Measurements from ENCODE around the gene C17orf100. TPM values are rescaled to one million over a fixed set of nuclear protein-coding genes. Genes with fewer than 3 reads are reported as not detected.

Gene C17orf100
- 1.3 TPM for total RNA-seq
- long read RNA-seq, transcript C17orf100-201 (1 exons, 1,756 nt) = major isoform, 5 of 6 reads
- long read RNA-seq, partial matches to known transcripts = 0 of 6 reads
- long read RNA-seq, other reads (novel, unspliced or antisense) = 1 of 6 reads

DNA sequence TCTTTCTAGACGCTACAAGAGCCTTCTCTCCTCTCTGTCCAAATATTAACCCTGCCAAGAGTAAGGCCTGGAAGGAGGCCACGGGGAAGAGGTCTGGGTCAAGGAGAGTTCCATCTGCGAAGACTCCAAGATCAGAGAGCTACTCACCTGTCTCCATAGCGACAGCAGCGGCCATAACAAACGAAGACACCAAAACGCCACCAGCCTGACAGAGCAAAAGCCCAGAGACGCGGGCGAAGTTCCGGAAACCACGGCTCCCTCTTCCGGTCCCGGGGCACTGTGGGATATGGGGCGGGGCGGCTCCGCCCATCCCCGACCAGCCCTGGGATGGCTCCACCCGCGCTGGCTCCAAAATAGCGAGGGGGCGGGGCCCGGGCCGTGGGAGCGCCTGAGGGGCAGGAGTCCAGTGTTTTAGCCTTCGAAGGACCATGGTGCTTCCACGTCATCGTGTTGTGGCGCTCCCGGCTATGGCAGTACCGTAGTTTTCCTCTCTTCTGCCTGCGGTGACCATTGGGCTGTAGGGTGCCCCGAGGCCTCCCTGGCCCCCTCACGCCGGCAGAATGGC is at the start of gene C17orf100, which contains the start of gene MED31:
C17orf100 (plus strand) TSS at position 409 of the 565 bp plus-strand sequence; CDS start at position 561, 152 bp downstream.
MED31 (minus strand) TSS at position 252 of the 565 bp plus-strand sequence; CDS start at position 175, 77 bp downstream.
- Histone ChIP-seq H3K4me3 (peak within 1 kb of the TSS; percentile 84), H3K27ac (peak within 1 kb of the TSS; percentile 98), H3K9me3 (no peaks in the 10 kb centered on the region), H3K4me1 (peaks cover 21% of the 10 kb centered on the region), H3K36me3 (peaks cover 32% of the 10 kb centered on the region), H3K27me3 (peaks cover 12% of the 10 kb centered on the region)
- peak; percentile 98 for DNase-seq
- intact Hi-C loops (cut with DNase I) = no loop called here
- TF ChIP-seq CTCF (IDR thresholded peaks at IDR 0.05) = no peak
- peak; percentile 99 for ATAC-seq

DNA sequence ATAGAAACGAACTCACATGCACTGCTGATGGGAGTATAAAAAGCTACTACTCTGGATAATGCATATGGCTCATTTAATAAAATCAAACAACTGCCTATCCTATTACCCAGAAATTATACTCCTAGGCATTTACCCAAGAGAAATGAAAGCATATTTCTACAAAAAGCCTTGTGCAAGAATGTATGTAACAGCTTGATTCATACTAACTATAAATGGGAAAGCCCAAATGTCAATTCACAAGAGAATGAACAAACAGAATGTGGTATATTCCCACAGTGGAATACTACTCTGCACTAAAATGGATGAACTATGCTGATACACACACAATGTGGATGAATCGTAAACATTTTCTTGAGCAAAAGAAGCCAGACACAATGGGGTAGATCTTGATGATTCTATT is 49.4 kb upstream of the C17orf100 start:
- Histone ChIP-seq H3K9me3 (no peaks in the 10 kb centered on the region), H3K27me3 (no peaks in the 10 kb centered on the region), H3K4me1 (peaks cover 40% of the 10 kb centered on the region), H3K4me3 (no peak overlapping the region), H3K27ac (no peak overlapping the region), H3K36me3 (peaks cover 29% of the 10 kb centered on the region)
- ATAC-seq = no peak
- TF ChIP-seq CTCF (IDR thresholded peaks at IDR 0.05) = no peak
- no peak for DNase-seq
- intact Hi-C loops (cut with DNase I) = no loop called here

- intact Hi-C loops (cut with DNase I) = no loop called here
- no peaks in the 10 kb centered on the region for H3K9me3 ChIP-seq
- ATAC-seq (peak; percentile 55), DNase-seq (no peak)
- no peak overlapping the region for H3K4me3 ChIP-seq
- H3K4me1 ChIP-seq = peaks cover 26% of the 10 kb centered on the region
- H3K36me3 ChIP-seq = peaks cover 45% of the 10 kb centered on the region
- no peaks in the 10 kb centered on the region for H3K27me3 ChIP-seq
- H3K27ac ChIP-seq = no peak overlapping the region
- TF ChIP-seq CTCF (IDR thresholded peaks at IDR 0.05) = no peak
Measured at GRCh38 chr17:6603744-6604325, 47.7 kb upstream of the C17orf100 start.

DNA sequence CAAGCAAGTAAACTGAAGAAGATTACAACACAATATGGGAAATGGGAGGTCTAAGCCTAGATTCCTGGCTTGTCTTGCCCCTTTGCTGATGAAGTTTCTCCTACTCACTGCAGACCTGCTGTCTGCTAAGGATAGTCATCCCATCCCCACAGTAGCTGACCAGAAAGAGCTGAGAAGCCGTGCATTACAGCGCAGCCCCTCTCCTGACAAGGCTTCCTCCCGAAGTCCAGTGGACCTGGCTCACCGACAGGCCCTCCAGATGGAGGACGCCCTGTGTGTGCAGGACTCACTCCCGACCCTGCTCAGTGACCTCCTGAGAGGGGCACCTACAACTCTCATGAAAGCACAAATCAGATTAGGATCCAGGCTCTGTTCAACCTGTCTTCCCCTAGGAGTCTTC is 46.4 kb upstream of the C17orf100 start:
- no peaks in the 10 kb centered on the region for H3K9me3 ChIP-seq
- no peak for ATAC-seq
- H3K27me3 ChIP-seq = no peaks in the 10 kb centered on the region
- H3K4me3 ChIP-seq = no peak overlapping the region
- no peak for DNase-seq
- H3K36me3 ChIP-seq = peaks cover 58% of the 10 kb centered on the region
- no peak overlapping the region for H3K27ac ChIP-seq
- peaks cover 13% of the 10 kb centered on the region for H3K4me1 ChIP-seq
- no peak for TF ChIP-seq CTCF (IDR thresholded peaks at IDR 0.05)
- intact Hi-C loops (cut with DNase I) = no loop called here

DNA sequence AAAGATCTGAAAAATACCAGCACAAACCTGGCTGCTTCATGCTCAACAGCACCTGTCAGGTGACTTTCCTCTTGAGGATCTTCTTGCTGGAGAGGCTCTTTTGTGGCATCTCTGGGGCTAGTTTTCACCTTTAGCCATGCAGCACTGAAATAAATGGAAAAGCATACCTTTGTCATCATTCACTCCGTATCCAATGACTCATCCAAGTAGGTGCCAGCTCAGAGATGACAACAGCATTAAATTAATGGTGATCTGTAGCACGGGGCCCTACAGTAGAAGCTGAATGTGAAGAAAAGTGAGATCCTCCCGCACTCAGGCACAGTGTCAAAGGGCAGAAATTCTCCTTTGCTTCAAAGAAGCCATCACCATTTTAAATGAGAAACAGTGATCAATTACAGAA is 43.2 kb upstream of the C17orf100 start:
- no peak for TF ChIP-seq CTCF (IDR thresholded peaks at IDR 0.05)
- intact Hi-C loops (cut with DNase I) = no loop called here
- peaks cover 65% of the 10 kb centered on the region for H3K36me3 ChIP-seq
- no peaks in the 10 kb centered on the region for H3K9me3 ChIP-seq
- H3K27me3 ChIP-seq = no peaks in the 10 kb centered on the region
- no peak overlapping the region for H3K27ac ChIP-seq
- ATAC-seq (no peak), DNase-seq (no peak)
- H3K4me3 ChIP-seq = no peak overlapping the region
- H3K4me1 ChIP-seq = peaks cover 4% of the 10 kb centered on the region

Data from upper lobe of right lung (tissue), 1 donor.